Natural killer cell (primary cell): ENCODE data around the gene CABCOCO1. TPM values are rescaled to one million over a fixed set of nuclear protein-coding genes. Genes with fewer than 3 reads are reported as not detected.

ENCODE experiments used
- ATAC-seq, 3 donors: fragments of 150-1000 bp in 2 of 3; fragments of 200-7000 bp in 1 of 3; cut with Tn5 transposase; 1 replicate in 1 of 3; 2 replicates in 2 of 3; pipeline ENCODE4 v1.10.0; 2021; ENCODE audit warnings: mild to moderate bottlenecking in 2 of 3, moderate library complexity in 2 of 3
- DNase-seq, 2 donors: peaks; one replicate each; pipeline versions ENCODE4 v3.0.0 to v3.0.0-alpha.2; 2013 to 2021; ENCODE audit warnings: mixed read lengths in 1 of 2
- H3K27ac ChIP-seq: one replicate; pipeline ENCODE4 v1.5.1; 2013; ENCODE audit warnings: mild to moderate bottlenecking, low read length
- H3K27me3 ChIP-seq: one replicate; pipeline ENCODE4 v1.6.1; 2013; ENCODE audit warnings: low read length; ENCODE audit not compliant: control insufficient read depth, insufficient read depth
- H3K36me3 ChIP-seq: one replicate; pipeline ENCODE4 v1.6.1; 2013; ENCODE audit warnings: low read length; ENCODE audit not compliant: control insufficient read depth, insufficient read depth
- H3K4me1 ChIP-seq: one replicate; pipeline ENCODE4 v1.6.1; 2013; ENCODE audit warnings: low read length; ENCODE audit not compliant: control insufficient read depth, insufficient read depth
- H3K4me3 ChIP-seq: one replicate; pipeline ENCODE4 v1.5.1; 2013; ENCODE audit warnings: low read length
- H3K9me3 ChIP-seq: one replicate; pipeline ENCODE4 v1.6.1; 2013; ENCODE audit warnings: low read length; ENCODE audit not compliant: control insufficient read depth, insufficient read depth
- H3K27ac Mint-ChIP-seq, 2 donors: one replicate each; pipeline ENCODE4 v1.8.0; 2022; ENCODE audit warnings: mild to moderate bottlenecking in 2 of 2, mixed read lengths in 2 of 2, moderate library complexity in 1 of 2
- H3K27me3 Mint-ChIP-seq, 2 donors: one replicate each; pipeline ENCODE4 v1.8.0; 2022; ENCODE audit warnings: low read depth in 2 of 2, mixed read lengths in 2 of 2
- H3K36me3 Mint-ChIP-seq: one replicate; pipeline ENCODE4 v1.8.0; 2022; ENCODE audit warnings: mixed read lengths
- H3K4me1 Mint-ChIP-seq, 2 donors: one replicate each; pipeline ENCODE4 v1.8.0; 2022; ENCODE audit warnings: mixed read lengths in 2 of 2
- H3K4me3 Mint-ChIP-seq: one replicate; pipeline ENCODE4 v1.8.0; 2022; ENCODE audit warnings: mild to moderate bottlenecking, moderate library complexity, mixed read lengths
- H3K9me3 Mint-ChIP-seq, 2 donors: one replicate each; pipeline ENCODE4 v1.8.0; 2022; ENCODE audit warnings: mixed read lengths in 2 of 2
- CTCF ChIP-seq: fragments of 200-600 bp; IDR thresholded peaks from one replicate; pipeline ENCODE4 v1.8.0; 2022; ENCODE audit warnings: antibody characterized with exemption
- WGBS: methylation state at CpG from one replicate; pipeline ENCODE4 v1.1.7; 2013; ENCODE audit warnings: missing lambda C conversion rate; ENCODE audit not compliant: insufficient coverage; 5-methylcytosine and 5-hydroxymethylcytosine counted together
- intact Hi-C: fragments of 100-400 bp; cut with micrococcal nuclease; formaldehyde crosslinking; loops from one replicate; pipeline ENCODE4 v1.14.2; 2022
- total RNA-seq, 4 donors: library from RNA; stranded (reverse); fragments of 120-200 nt in 1 of 4; gene quantifications; one replicate each; pipeline versions ENCODE4 v1.2.3 to v1.2.4, GENCODE V29; 2013 to 2022

CABCOCO1 gene
- total RNA-seq, 3 donors from 2014 or later (not counting 1 experiment from before 2014, with no cell fraction given), result not detected

GRCh38 chr10:61784354-61785133, 121.8 kb downstream of the CABCOCO1 start:
- ATAC-seq, result no peak
- 90% methylated on average over 8 of the region's 9 CpGs for WGBS

GRCh38 chr10:61785473-61786105, 122.9 kb downstream of the CABCOCO1 start:
- Histone ChIP-seq H3K4me1 (no peaks in the 10 kb centered on the region), H3K27me3 (no peaks in the 10 kb centered on the region), H3K36me3 (no peaks in the 10 kb centered on the region), H3K27ac (no peak overlapping the region), H3K9me3 (no peaks in the 10 kb centered on the region), H3K4me3 (no peak overlapping the region)
- TF ChIP-seq CTCF, result no peak
- no peak overlapping the region for H3K4me3 Mint-ChIP-seq
- H3K27ac Mint-ChIP-seq, result no peak overlapping the region
- H3K9me3 Mint-ChIP-seq, result peaks cover 0 to 2% of the 10 kb centered on the region in 2 donors
- ATAC-seq (no peak), DNase-seq (no peak)
- peaks cover 0 to 5% of the 10 kb centered on the region in 2 donors for H3K27me3 Mint-ChIP-seq
- intact Hi-C loops, result no loop called here
- WGBS, result 92% methylated on average over 1 of the region's 3 CpGs
- no peaks in the 10 kb centered on the region for H3K36me3 Mint-ChIP-seq
- peaks cover 0 to 10% of the 10 kb centered on the region in 2 donors for H3K4me1 Mint-ChIP-seq

More at GRCh38 chr10:61784354-61785133, 121.8 kb downstream of the CABCOCO1 start:
- Mint-ChIP-seq H3K27me3 (peaks cover 0 to 5% of the 10 kb centered on the region in 2 donors), H3K4me3 (no peak overlapping the region), H3K9me3 (peaks cover 0 to 2% of the 10 kb centered on the region in 2 donors), H3K36me3 (no peaks in the 10 kb centered on the region), H3K27ac (no peak overlapping the region), H3K4me1 (peaks cover 5 to 10% of the 10 kb centered on the region in 2 donors)
- intact Hi-C loops, result no loop called here
- no peak overlapping the region for H3K4me3 ChIP-seq
- H3K9me3 ChIP-seq, result no peaks in the 10 kb centered on the region
- H3K27ac ChIP-seq, result no peak overlapping the region
- no peaks in the 10 kb centered on the region for H3K4me1 ChIP-seq
- no peaks in the 10 kb centered on the region for H3K36me3 ChIP-seq
- H3K27me3 ChIP-seq, result no peaks in the 10 kb centered on the region
- no peak for TF ChIP-seq CTCF
- DNase-seq, result no peak

GRCh38 chr10:61786728-61787127, 124.0 kb downstream of the CABCOCO1 start:
- WGBS, result 11% methylated on average over 3 of the region's 4 CpGs
- intact Hi-C loops, result no loop called here
- Mint-ChIP-seq H3K9me3 (peaks cover 0 to 2% of the 10 kb centered on the region in 2 donors), H3K27ac (no peak overlapping the region), H3K4me3 (no peak overlapping the region), H3K4me1 (peaks cover 0 to 10% of the 10 kb centered on the region in 2 donors), H3K27me3 (peaks cover 0 to 6% of the 10 kb centered on the region in 2 donors), H3K36me3 (no peaks in the 10 kb centered on the region)
- H3K36me3 ChIP-seq, result no peaks in the 10 kb centered on the region
- no peak overlapping the region for H3K4me3 ChIP-seq
- no peaks in the 10 kb centered on the region for H3K9me3 ChIP-seq
- no peaks in the 10 kb centered on the region for H3K27me3 ChIP-seq
- no peak for TF ChIP-seq CTCF
- H3K27ac ChIP-seq, result no peak overlapping the region
- DNase-seq (no peak), ATAC-seq (no peak)
- H3K4me1 ChIP-seq, result no peaks in the 10 kb centered on the region
